SK-N-SH (cell line): ENCODE measurements around the gene PRPS1. TPM values are rescaled to one million over a fixed set of nuclear protein-coding genes. Genes with fewer than 3 reads are reported as not detected.
"Not testable (repeated sequence)": the region's sequence is repeated elsewhere in the genome, so short reads cannot be mapped to it uniquely, and the experiment has no call there.

Experiments
- CTCF ChIA-PET: fragments of 300-600, 350-600 bp; formaldehyde crosslinking; extraction: SDS; loops from one replicate; lab custom pipeline; 2021; lab: Yijun Ruan, JAX
- POLR2A ChIA-PET: fragments of 350-600 bp; sonication (Branson Sonifier 250); formaldehyde crosslinking; extraction: SDS; loops from one replicate; lab custom pipeline; 2020; ENCODE audit warnings: antibody characterized with exemption, inconsistent platforms; lab: Yijun Ruan, JAX
- DNase-seq: peaks from one replicate; pipeline ENCODE4 v3.0.0; 2012
- H2AFZ ChIP-seq: fragments of 200-600 bp; sonication (generic); 2 replicates; pipeline ENCODE4 v1.8.1; 2016; ENCODE audit warnings: antibody characterized with exemption, mild to moderate bottlenecking, low read depth
- H3F3A ChIP-seq: fragments of 200-600 bp; sonication (generic); replicated peaks from 2 replicates; pipeline ENCODE3; 2016; ENCODE audit warnings: antibody characterized with exemption, mild to moderate bottlenecking; ENCODE audit not compliant: insufficient read depth
- H3K27ac ChIP-seq, 2 experiments: fragments of 200-500 bp in 1 of 2; fragments of 200-600 bp in 1 of 2; sonication (Bioruptor generic) in 1 of 2; sonication (generic), shearing (Covaris generic) in 1 of 2; 2 replicates each; pipeline versions ENCODE4 v1.5.1 to v1.6.1; 2014 to 2016; ENCODE audit warnings: low read depth in 2 of 2, inconsistent platforms in 1 of 2, low read length in 1 of 2, mild to moderate bottlenecking in 1 of 2, mixed read lengths in 1 of 2
- H3K27me3 ChIP-seq: fragments of 200-600 bp; sonication (generic), shearing (Covaris generic); 2 replicates; pipeline ENCODE4 v1.6.1; 2016; ENCODE audit warnings: mixed run types; ENCODE audit not compliant: insufficient read depth
- H3K36me3 ChIP-seq, 2 experiments: fragments of 200-500 bp in 1 of 2; fragments of 200-600 bp in 1 of 2; sonication (Bioruptor generic) in 1 of 2; sonication (generic) in 1 of 2; replicated peaks in 1 of 2; 2 replicates each; pipeline versions ENCODE3 to v1.5.1; 2014 to 2016; ENCODE audit warnings: low read length in 1 of 2, mild to moderate bottlenecking in 1 of 2; ENCODE audit not compliant: insufficient read depth in 2 of 2, control insufficient read depth in 1 of 2
- H3K4me1 ChIP-seq, 2 experiments: fragments of 200-500 bp in 1 of 2; fragments of 200-600 bp in 1 of 2; sonication (Bioruptor generic) in 1 of 2; sonication (generic), shearing (Covaris generic) in 1 of 2; 2 replicates each; pipeline versions ENCODE4 v1.5.1 to v1.6.1; 2014 to 2016; ENCODE audit warnings: low read depth in 1 of 2, low read length in 1 of 2, mixed run types in 1 of 2; ENCODE audit not compliant: insufficient read depth in 2 of 2, control insufficient read depth in 1 of 2
- H3K4me2 ChIP-seq: fragments of 200-600 bp; sonication (generic), shearing (Covaris generic); 2 replicates; pipeline ENCODE4 v1.6.1; 2017; ENCODE audit warnings: mixed run types
- H3K4me3 ChIP-seq, 2 experiments: fragments of 200-500 bp in 1 of 2; fragments of 200-600 bp in 1 of 2; sonication (Bioruptor generic) in 1 of 2; sonication (generic), shearing (Covaris generic) in 1 of 2; 2 replicates each; pipeline versions ENCODE4 v1.5.1 to v1.8.1; 2014 to 2016; ENCODE audit warnings: low read depth in 2 of 2, inconsistent platforms in 1 of 2, low read length in 1 of 2, mild to moderate bottlenecking in 1 of 2, mixed read lengths in 1 of 2, moderate library complexity in 1 of 2
- H3K79me2 ChIP-seq: fragments of 200-600 bp; sonication (generic); 2 replicates; pipeline ENCODE4 v1.8.1; 2017; ENCODE audit warnings: mild to moderate bottlenecking; ENCODE audit not compliant: insufficient read depth
- H3K9ac ChIP-seq: fragments of 200-600 bp; sonication (generic); 2 replicates; pipeline ENCODE4 v1.6.1; 2017; ENCODE audit warnings: mixed run types
- H3K9me2 ChIP-seq: fragments of 200-600 bp; sonication (generic); 2 replicates; pipeline ENCODE4 v1.6.1; 2017; ENCODE audit warnings: mixed run types
- H3K9me3 ChIP-seq: fragments of 200-600 bp; sonication (generic); 2 replicates; pipeline ENCODE4 v1.6.1; 2017; ENCODE audit warnings: mixed run types, mild to moderate bottlenecking, moderate library complexity
- H4K20me1 ChIP-seq: fragments of 200-600 bp; sonication (generic); 2 replicates; pipeline ENCODE4 v1.6.1; 2017; ENCODE audit warnings: mild to moderate bottlenecking, mixed run types; ENCODE audit not compliant: insufficient read depth
- EP300 ChIP-seq, 2 experiments: IDR thresholded peaks; 2 replicates each; pipeline versions ENCODE4 v1.4.0 to v1.6.1; 2012; ENCODE audit warnings: borderline replicate concordance in 1 of 2, low read depth in 1 of 2, low read length in 1 of 2
- FOSL2 ChIP-seq: IDR thresholded peaks from 2 replicates; pipeline ENCODE4 v1.4.0; 2012; ENCODE audit warnings: low read depth, mild to moderate bottlenecking, moderate library complexity, borderline replicate concordance
- FOXJ3 ChIP-seq: sonication (generic); formaldehyde crosslinking; IDR thresholded peaks from 2 replicates; pipeline ENCODE4 v1.5.1; 2020; ENCODE audit warnings: mild to moderate bottlenecking, missing genetic modification reagents
- GATA2 ChIP-seq: sonication (generic); formaldehyde crosslinking; IDR thresholded peaks from 2 replicates; pipeline ENCODE4 v1.5.0; 2020; ENCODE audit warnings: mild to moderate bottlenecking, missing genetic modification reagents
- JUND ChIP-seq: IDR thresholded peaks from 2 replicates; pipeline ENCODE4 v1.4.0; 2012
- MEF2A ChIP-seq: IDR thresholded peaks from 2 replicates; pipeline ENCODE4 v1.4.0; 2012; ENCODE audit warnings: low read depth, borderline replicate concordance
- MXI1 ChIP-seq: IDR thresholded peaks from 2 replicates; pipeline ENCODE4 v1.6.1; 2012; ENCODE audit warnings: mild to moderate bottlenecking, low read depth, low read length, improper control_type of control experiment
- POLR2AphosphoS5 ChIP-seq: IDR thresholded peaks from 2 replicates; pipeline ENCODE4 v1.6.1; 2012; ENCODE audit warnings: low read depth, low read length
- RAD21 ChIP-seq: IDR thresholded peaks from 2 replicates; pipeline ENCODE4 v1.6.1; 2012; ENCODE audit warnings: mild to moderate bottlenecking, low read length
- RCOR1 ChIP-seq: fragments of 150-350 bp; IDR thresholded peaks from 2 replicates; pipeline ENCODE4 v1.6.1; 2017; ENCODE audit warnings: antibody characterized with exemption, low read length
- RXRA ChIP-seq: IDR thresholded peaks from 2 replicates; pipeline ENCODE4 v1.4.0; 2012; ENCODE audit warnings: low read depth, mild to moderate bottlenecking, borderline replicate concordance
- SIN3A ChIP-seq: IDR thresholded peaks from 2 replicates; pipeline ENCODE4 v1.6.1; 2012; ENCODE audit warnings: low read depth, mild to moderate bottlenecking, low read length, moderate library complexity, borderline replicate concordance
- TCF12 ChIP-seq: IDR thresholded peaks from 2 replicates; pipeline ENCODE4 v1.4.0; 2012
- YY1 ChIP-seq: IDR thresholded peaks from 2 replicates; pipeline ENCODE4 v1.4.0; 2012; ENCODE audit warnings: low read depth, mild to moderate bottlenecking
- WGBS: methylation state at CpG from one replicate; pipeline ENCODE4 v1.1.6; 2017; ENCODE audit warnings: low lambda C conversion rate; 5-methylcytosine and 5-hydroxymethylcytosine counted together
- polyA plus RNA-seq, 3 experiments: library from polyadenylated mRNA; depleted of rRNA; stranded (reverse); fragments of >200 nt; gene quantifications; 2 replicates each; pipeline ENCODE4 v1.2.3, GENCODE V29; 2012
- TF ChIP-seq, protein P1 (sequence below): fragments of 150-350 bp; IDR thresholded peaks from 2 replicates; pipeline ENCODE4 v1.6.1; 2016; ENCODE audit warnings: mild to moderate bottlenecking, low read depth, low read length
- TF ChIP-seq, protein P2 (sequence below): IDR thresholded peaks from 2 replicates; pipeline ENCODE4 v1.4.0; 2012; ENCODE audit warnings: low read depth
- TF ChIP-seq, protein P3 (sequence below): IDR thresholded peaks from 2 replicates; pipeline ENCODE4; 2012
- TF ChIP-seq, protein P4 (sequence below): IDR thresholded peaks from 2 replicates; pipeline ENCODE4 v1.6.1; 2012; ENCODE audit warnings: mild to moderate bottlenecking, low read depth, low read length, moderate library complexity

Gene PRPS1
- polyA plus RNA-seq, 1 of the 3 experiments (the other 2 are of a cell fraction) = 42.3 TPM

DNA sequence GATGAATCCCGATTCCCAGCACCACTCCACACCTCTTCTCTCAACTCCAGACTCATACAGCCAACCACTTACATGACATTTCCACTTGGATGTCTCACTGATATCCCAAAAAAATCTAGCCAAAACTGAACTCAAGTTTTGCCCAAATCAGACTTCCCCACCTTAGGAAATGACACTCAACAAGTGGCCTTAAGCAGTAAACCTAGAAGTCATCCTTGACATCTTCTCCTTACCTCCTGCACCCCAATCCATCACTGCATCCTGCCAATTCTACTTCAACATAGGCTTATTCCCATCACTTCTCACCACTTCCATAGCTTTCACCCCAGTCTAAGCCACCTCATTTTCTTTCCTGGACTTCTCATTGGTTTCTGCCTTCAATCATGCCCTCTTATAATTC is 39.1 kb downstream of the PRPS1 start (continued):
- TF ChIP-seq, protein P1, sequence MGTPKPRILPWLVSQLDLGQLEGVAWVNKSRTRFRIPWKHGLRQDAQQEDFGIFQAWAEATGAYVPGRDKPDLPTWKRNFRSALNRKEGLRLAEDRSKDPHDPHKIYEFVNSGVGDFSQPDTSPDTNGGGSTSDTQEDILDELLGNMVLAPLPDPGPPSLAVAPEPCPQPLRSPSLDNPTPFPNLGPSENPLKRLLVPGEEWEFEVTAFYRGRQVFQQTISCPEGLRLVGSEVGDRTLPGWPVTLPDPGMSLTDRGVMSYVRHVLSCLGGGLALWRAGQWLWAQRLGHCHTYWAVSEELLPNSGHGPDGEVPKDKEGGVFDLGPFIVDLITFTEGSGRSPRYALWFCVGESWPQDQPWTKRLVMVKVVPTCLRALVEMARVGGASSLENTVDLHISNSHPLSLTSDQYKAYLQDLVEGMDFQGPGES = no peak
- TF ChIP-seq JUND (no peak), RCOR1 (no peak), MXI1 (no peak), FOSL2 (no peak)
- TF ChIP-seq, protein P2, sequence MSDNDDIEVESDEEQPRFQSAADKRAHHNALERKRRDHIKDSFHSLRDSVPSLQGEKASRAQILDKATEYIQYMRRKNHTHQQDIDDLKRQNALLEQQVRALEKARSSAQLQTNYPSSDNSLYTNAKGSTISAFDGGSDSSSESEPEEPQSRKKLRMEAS = no peak

DNA sequence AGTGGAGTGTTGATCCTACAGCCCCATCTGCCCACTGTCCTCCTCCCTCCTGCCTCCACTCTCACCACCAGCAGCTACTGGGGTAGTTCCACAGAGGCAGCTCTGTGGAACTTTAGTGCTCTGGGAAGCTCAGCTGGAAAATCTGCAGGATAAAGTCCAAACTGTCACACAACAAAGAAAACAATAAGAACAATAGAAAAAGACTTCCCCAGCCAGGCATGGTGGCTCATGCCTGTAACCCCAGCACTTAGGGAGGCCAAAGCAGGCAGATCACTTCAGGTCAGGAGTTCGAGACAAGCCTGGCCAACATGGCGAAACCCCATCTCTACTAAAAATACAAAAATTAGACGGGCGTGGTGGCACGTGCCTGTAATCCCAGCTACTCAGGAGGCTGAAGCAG is 40.4 kb downstream of the PRPS1 start:
- POLR2A ChIA-PET = not testable (repeated sequence)
- WGBS = 57% methylated on average over 5 of the region's 5 CpGs
- CTCF ChIA-PET = interaction anchor here (1.3 to 1.5 kb wide), 2 partner anchors 9 kb away, joined by 6 read pairs; no protein-coding TSS in a partner anchor

DNA sequence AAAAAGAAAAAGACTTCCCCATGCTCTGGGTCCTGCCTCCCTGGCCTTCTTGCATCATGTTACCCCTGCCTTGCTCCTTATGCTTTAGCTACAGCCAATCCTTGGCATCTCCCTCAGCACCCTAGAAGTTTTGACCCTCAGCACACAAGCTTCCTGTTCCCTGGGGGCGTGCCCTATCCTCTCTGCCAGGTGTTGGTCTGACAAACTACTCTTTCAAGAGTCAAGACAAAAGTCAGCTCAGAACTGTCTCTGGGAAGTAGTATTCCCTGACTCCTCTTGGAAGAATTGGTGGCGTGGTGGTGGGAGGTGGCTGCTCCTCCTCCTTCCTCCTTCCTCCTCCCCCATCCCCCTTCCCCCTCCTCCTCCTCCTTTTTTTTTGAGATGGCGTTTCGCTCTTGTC is 41.0 kb downstream of the PRPS1 start:
- Histone ChIP-seq H3K27ac (no peak overlapping the region), H3K9me3 (no peaks in the 10 kb centered on the region), H3K9me2 (no peaks in the 10 kb centered on the region), H3K36me3 (no peaks in the 10 kb centered on the region), H3K4me2 (no peak overlapping the region)
- TF ChIP-seq FOXJ3 (CRISPR knock-in tag) = no peak
- TF ChIP-seq POLR2AphosphoS5 = no peak
- TF ChIP-seq, protein P1 = no peak
- no peak for TF ChIP-seq RAD21
- TF ChIP-seq FOSL2 = no peak
- no peak for TF ChIP-seq MXI1
- TF ChIP-seq, protein P3, sequence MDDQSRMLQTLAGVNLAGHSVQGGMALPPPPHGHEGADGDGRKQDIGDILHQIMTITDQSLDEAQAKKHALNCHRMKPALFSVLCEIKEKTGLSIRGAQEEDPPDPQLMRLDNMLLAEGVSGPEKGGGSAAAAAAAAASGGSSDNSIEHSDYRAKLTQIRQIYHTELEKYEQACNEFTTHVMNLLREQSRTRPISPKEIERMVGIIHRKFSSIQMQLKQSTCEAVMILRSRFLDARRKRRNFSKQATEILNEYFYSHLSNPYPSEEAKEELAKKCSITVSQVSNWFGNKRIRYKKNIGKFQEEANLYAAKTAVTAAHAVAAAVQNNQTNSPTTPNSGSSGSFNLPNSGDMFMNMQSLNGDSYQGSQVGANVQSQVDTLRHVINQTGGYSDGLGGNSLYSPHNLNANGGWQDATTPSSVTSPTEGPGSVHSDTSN = no peak
- TF ChIP-seq YY1 = no peak
- no peak for TF ChIP-seq MEF2A
- TF ChIP-seq, protein P4, sequence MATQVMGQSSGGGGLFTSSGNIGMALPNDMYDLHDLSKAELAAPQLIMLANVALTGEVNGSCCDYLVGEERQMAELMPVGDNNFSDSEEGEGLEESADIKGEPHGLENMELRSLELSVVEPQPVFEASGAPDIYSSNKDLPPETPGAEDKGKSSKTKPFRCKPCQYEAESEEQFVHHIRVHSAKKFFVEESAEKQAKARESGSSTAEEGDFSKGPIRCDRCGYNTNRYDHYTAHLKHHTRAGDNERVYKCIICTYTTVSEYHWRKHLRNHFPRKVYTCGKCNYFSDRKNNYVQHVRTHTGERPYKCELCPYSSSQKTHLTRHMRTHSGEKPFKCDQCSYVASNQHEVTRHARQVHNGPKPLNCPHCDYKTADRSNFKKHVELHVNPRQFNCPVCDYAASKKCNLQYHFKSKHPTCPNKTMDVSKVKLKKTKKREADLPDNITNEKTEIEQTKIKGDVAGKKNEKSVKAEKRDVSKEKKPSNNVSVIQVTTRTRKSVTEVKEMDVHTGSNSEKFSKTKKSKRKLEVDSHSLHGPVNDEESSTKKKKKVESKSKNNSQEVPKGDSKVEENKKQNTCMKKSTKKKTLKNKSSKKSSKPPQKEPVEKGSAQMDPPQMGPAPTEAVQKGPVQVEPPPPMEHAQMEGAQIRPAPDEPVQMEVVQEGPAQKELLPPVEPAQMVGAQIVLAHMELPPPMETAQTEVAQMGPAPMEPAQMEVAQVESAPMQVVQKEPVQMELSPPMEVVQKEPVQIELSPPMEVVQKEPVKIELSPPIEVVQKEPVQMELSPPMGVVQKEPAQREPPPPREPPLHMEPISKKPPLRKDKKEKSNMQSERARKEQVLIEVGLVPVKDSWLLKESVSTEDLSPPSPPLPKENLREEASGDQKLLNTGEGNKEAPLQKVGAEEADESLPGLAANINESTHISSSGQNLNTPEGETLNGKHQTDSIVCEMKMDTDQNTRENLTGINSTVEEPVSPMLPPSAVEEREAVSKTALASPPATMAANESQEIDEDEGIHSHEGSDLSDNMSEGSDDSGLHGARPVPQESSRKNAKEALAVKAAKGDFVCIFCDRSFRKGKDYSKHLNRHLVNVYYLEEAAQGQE = no peak
- no peak for TF ChIP-seq SIN3A
- no peak for TF ChIP-seq TCF12
- no peak for TF ChIP-seq EP300 (IDR thresholded peaks at IDR 0.05; ENCODE audit: borderline replicate concordance in 1 of 2, low read depth in 1 of 2, low read length in 1 of 2)
- no peak for TF ChIP-seq RXRA
- TF ChIP-seq GATA2 (CRISPR knock-in tag) = no peak
- TF ChIP-seq, all 33 proteins: peak for 0
- ChIA-PET CTCF (interaction anchor here (1.3 to 2.4 kb wide), 3 partner anchors 8 to 10 kb away, joined by 6 to 10 read pairs (median 6); no protein-coding TSS in a partner anchor), POLR2A (no interaction called here)
- WGBS = 49% methylated on average over 4 of the region's 4 CpGs
- H3K4me1 ChIP-seq = no peaks in the 10 kb centered on the region
- peaks cover 4% of the 10 kb centered on the region; the same call in 1 of the 2 replicates for H3K27me3 ChIP-seq
- H3F3A ChIP-seq = no peaks in the 10 kb centered on the region
- H2AFZ ChIP-seq = no peak overlapping the region
- H3K4me3 ChIP-seq = no peak overlapping the region
- H3K79me2 ChIP-seq = no peaks in the 10 kb centered on the region
- no peak for DNase-seq
- no peak overlapping the region for H3K9ac ChIP-seq
- H4K20me1 ChIP-seq = no peaks in the 10 kb centered on the region

More for the DNA sequence above, 40.4 kb downstream of the PRPS1 start:
- H3K4me2 ChIP-seq, H3K4me3 ChIP-seq, H2AFZ ChIP-seq, DNase-seq, H3K9me3 ChIP-seq, H3K4me1 ChIP-seq, H3K9ac ChIP-seq, H3K79me2 ChIP-seq, H3K27ac ChIP-seq, H4K20me1 ChIP-seq, H3K9me2 ChIP-seq, H3K27me3 ChIP-seq, H3K36me3 ChIP-seq, H3F3A ChIP-seq: not testable (repeated sequence)
